ENCODE data around the gene DAPK1.

Gene DAPK1

GRCh38 chr9:87713988-87714330 is 216.3 kb downstream of the DAPK1 start:
- H3K9ac ChIP-seq (ENCODE audit: low read length): no peak overlapping the region
- H3K4me1 ChIP-seq (ENCODE audit: low read length): no peaks in the 10 kb centered on the region
- no peak overlapping the region for H3K27ac ChIP-seq (ENCODE audit: low read length)
- TF ChIP-seq CTCF (IDR thresholded peaks at IDR 0.05; ENCODE audit: low read depth, low read length) (no peak), EZH2phosphoT487 (IDR thresholded peaks at IDR 0.05; ENCODE audit: low read depth) (no peak)
- no peak overlapping the region for H3K4me2 ChIP-seq (ENCODE audit: low read length)
- no peak overlapping the region for H3K4me3 ChIP-seq (ENCODE audit: low read length)
- H3K79me2 ChIP-seq (ENCODE audit: low read length): no peaks in the 10 kb centered on the region
- H3K27me3 ChIP-seq (ENCODE audit: low read depth, low read length): no peaks in the 10 kb centered on the region
- no peaks in the 10 kb centered on the region for H4K20me1 ChIP-seq (ENCODE audit: insufficient read depth, low read length)
- H2AFZ ChIP-seq (ENCODE audit: low read depth, low read length): no peak overlapping the region
- no peaks in the 10 kb centered on the region for H3K36me3 ChIP-seq (replicated peaks; ENCODE audit: low read depth, low read length)
- H3K9me3 ChIP-seq (ENCODE audit: insufficient read depth, low read length): no peaks in the 10 kb centered on the region

- TF ChIP-seq EZH2phosphoT487 (IDR thresholded peaks at IDR 0.05; ENCODE audit: low read depth) (no peak), CTCF (IDR thresholded peaks at IDR 0.05; ENCODE audit: low read depth, low read length) (no peak)
- no peak overlapping the region for H3K4me3 ChIP-seq (ENCODE audit: low read length)
- H4K20me1 ChIP-seq (ENCODE audit: insufficient read depth, low read length): no peaks in the 10 kb centered on the region
- no peaks in the 10 kb centered on the region for H3K79me2 ChIP-seq (ENCODE audit: low read length)
- no peak overlapping the region for H3K9ac ChIP-seq (ENCODE audit: low read length)
- H3K4me1 ChIP-seq (ENCODE audit: low read length): no peaks in the 10 kb centered on the region
- H3K27ac ChIP-seq (ENCODE audit: low read length): no peak overlapping the region
- no peak overlapping the region for H2AFZ ChIP-seq (ENCODE audit: low read depth, low read length)
- no peaks in the 10 kb centered on the region for H3K9me3 ChIP-seq (ENCODE audit: insufficient read depth, low read length)
- no peak overlapping the region for H3K4me2 ChIP-seq (ENCODE audit: low read length)
- H3K27me3 ChIP-seq (ENCODE audit: low read depth, low read length): no peaks in the 10 kb centered on the region
- H3K36me3 ChIP-seq (replicated peaks; ENCODE audit: low read depth, low read length): no peaks in the 10 kb centered on the region
Measured at GRCh38 chr9:87714819-87715218, 217.2 kb downstream of the DAPK1 start.

- Histone ChIP-seq H3K9ac (ENCODE audit: low read length) (no peak overlapping the region), H3K9me3 (ENCODE audit: insufficient read depth, low read length) (no peaks in the 10 kb centered on the region), H3K27ac (ENCODE audit: low read length) (no peak overlapping the region), H3K27me3 (ENCODE audit: low read depth, low read length) (no peaks in the 10 kb centered on the region), H4K20me1 (ENCODE audit: insufficient read depth, low read length) (no peaks in the 10 kb centered on the region), H3K4me1 (ENCODE audit: low read length) (no peaks in the 10 kb centered on the region), H3K4me2 (ENCODE audit: low read length) (no peak overlapping the region), H3K4me3 (ENCODE audit: low read length) (no peak overlapping the region), H2AFZ (ENCODE audit: low read depth, low read length) (no peak overlapping the region), H3K36me3 (replicated peaks; ENCODE audit: low read depth, low read length) (no peaks in the 10 kb centered on the region), H3K79me2 (ENCODE audit: low read length) (no peaks in the 10 kb centered on the region)
- no peak for TF ChIP-seq CTCF (IDR thresholded peaks at IDR 0.05; ENCODE audit: low read depth, low read length)
- TF ChIP-seq EZH2phosphoT487 (IDR thresholded peaks at IDR 0.05; ENCODE audit: low read depth): no peak
Measured at GRCh38 chr9:87716141-87716540, 218.5 kb downstream of the DAPK1 start.

GRCh38 chr9:87717456-87717855 is 219.8 kb downstream of the DAPK1 start:
- no peak overlapping the region for H3K27ac ChIP-seq (ENCODE audit: low read length)
- no peak overlapping the region for H3K4me3 ChIP-seq (ENCODE audit: low read length)
- no peaks in the 10 kb centered on the region for H3K4me1 ChIP-seq (ENCODE audit: low read length)
- no peak for TF ChIP-seq CTCF (IDR thresholded peaks at IDR 0.05; ENCODE audit: low read depth, low read length)
- TF ChIP-seq EZH2phosphoT487 (IDR thresholded peaks at IDR 0.05; ENCODE audit: low read depth): no peak
- no peaks in the 10 kb centered on the region for H4K20me1 ChIP-seq (ENCODE audit: insufficient read depth, low read length)
- H3K27me3 ChIP-seq (ENCODE audit: low read depth, low read length): no peaks in the 10 kb centered on the region
- H3K79me2 ChIP-seq (ENCODE audit: low read length): no peaks in the 10 kb centered on the region
- H2AFZ ChIP-seq (ENCODE audit: low read depth, low read length): no peak overlapping the region
- H3K4me2 ChIP-seq (ENCODE audit: low read length): no peak overlapping the region
- H3K36me3 ChIP-seq (replicated peaks; ENCODE audit: low read depth, low read length): no peaks in the 10 kb centered on the region
- no peaks in the 10 kb centered on the region for H3K9me3 ChIP-seq (ENCODE audit: insufficient read depth, low read length)
- H3K9ac ChIP-seq (ENCODE audit: low read length): no peak overlapping the region
